Measurements from ENCODE around the gene PIGC. TPM values are rescaled to one million over a fixed set of nuclear protein-coding genes. Genes with fewer than 3 reads are reported as not detected.

The PIGC gene
- total RNA-seq (2012; rRNA removed), result 10.6 and 15.1 TPM in 2 replicates

DNA sequence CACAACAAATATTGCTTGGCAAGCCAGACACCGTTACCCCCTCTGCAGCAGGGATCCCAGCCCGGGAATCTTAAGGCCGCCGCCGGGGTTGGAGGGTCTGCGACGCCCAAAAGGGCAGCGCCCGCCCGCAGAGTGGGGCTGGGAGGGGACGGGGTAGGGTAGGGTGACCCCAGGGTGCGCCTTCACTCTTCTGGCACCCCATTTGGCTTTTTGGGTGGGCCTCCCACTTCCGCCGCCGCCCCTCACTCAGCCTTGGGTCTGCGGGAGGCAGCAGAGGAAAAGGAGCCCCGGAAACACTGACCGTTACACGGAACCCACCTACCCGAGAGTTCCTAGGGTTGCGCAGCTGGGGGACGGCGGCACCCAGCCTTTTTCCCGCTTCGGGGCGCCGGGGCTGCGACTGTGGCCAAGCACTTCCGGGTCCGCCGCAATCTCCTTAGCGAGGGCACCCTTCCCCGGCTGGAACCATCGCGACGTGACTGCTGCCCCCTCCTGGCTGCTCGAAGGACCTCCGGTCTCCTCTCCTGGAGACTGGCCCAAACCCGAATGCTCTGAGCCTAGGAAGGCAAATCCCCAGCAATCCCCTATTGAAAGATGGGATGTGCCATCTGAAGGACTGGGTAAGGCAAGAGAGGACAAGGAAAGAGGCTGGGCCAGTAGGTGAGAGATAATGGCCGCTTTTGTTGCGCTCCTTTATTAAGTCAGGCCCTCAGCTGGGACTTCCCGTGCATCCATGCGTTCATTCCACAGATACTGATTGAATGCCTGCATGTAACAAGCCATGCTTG is at the start of gene PIGC:
PIGC (minus strand) TSS at position 404 of the 788 bp plus-strand sequence. CDS start 1,447 bp downstream, outside the sequence.
- Histone ChIP-seq H3K36me3 (ENCODE audit: insufficient read depth, low read length) (peaks cover 15% of the 10 kb centered on the region), H3K27me3 (ENCODE audit: control insufficient read depth, insufficient read depth, low read length) (no peaks in the 10 kb centered on the region), H3K4me2 (ENCODE audit: low read length) (peak within 1 kb of the TSS; percentile 90), H3K4me3 (ENCODE audit: low read length) (peak within 1 kb of the TSS; percentile 91), H3K4me1 (ENCODE audit: control insufficient read depth, insufficient read depth, low read length) (peaks cover 3% of the 10 kb centered on the region), H3K9me3 (replicated peaks; ENCODE audit: low read length) (no peaks in the 10 kb centered on the region), H3K9ac (ENCODE audit: low read depth, low read length) (peak within 1 kb of the TSS; percentile 97)

DNA sequence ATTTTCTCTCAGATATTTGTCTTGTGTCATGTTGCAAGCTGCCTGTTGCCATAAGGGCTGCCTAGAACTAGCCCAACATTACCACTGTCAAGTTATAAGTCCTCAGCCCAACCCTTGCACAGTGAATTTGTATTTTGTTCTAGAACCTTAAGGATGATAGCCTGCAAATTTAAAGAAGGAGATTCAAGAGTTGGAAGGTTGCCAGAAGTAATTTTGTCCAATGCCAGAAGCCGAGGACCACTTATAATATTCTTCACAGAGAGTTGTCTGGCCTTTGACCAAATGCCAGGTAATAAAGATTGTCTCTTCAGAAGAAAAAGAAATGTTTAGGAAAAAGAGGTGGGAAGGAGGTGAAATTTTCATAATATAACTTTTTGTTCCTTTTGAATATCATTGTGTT is 48.6 kb upstream of the PIGC start:
- Histone ChIP-seq H3K4me1 (ENCODE audit: control insufficient read depth, insufficient read depth, low read length) (no peaks in the 10 kb centered on the region), H3K4me2 (ENCODE audit: low read length) (no peak overlapping the region), H3K27me3 (ENCODE audit: control insufficient read depth, insufficient read depth, low read length) (peaks cover 29% of the 10 kb centered on the region), H3K36me3 (ENCODE audit: insufficient read depth, low read length) (no peaks in the 10 kb centered on the region), H3K9me3 (replicated peaks; ENCODE audit: low read length) (no peaks in the 10 kb centered on the region), H3K9ac (ENCODE audit: low read depth, low read length) (no peak overlapping the region), H3K4me3 (ENCODE audit: low read length) (no peak overlapping the region)

DNA sequence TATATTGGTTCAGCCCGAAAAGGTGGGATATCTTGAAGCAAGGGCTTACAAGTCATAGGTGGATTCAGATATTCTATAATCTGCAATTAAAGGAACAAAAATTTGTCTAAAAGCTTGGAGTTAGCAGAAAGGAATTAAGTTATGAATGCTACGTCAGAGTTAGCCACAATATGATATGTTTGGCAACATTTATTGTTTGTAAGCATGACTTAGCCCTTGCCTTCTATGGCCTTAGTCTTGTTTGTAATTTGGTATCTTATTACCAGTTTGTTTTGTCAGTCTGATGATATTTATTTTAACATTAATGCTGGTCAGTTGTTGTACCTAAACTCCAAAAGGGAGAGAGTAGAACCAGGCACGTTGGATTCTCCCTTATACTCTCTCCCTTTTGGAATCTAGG is 46.0 kb upstream of the PIGC start:
- Histone ChIP-seq H3K4me3 (ENCODE audit: low read length) (no peak overlapping the region), H3K4me1 (ENCODE audit: control insufficient read depth, insufficient read depth, low read length) (no peaks in the 10 kb centered on the region), H3K9ac (ENCODE audit: low read depth, low read length) (no peak overlapping the region), H3K4me2 (ENCODE audit: low read length) (no peak overlapping the region), H3K27me3 (ENCODE audit: control insufficient read depth, insufficient read depth, low read length) (peaks cover 49% of the 10 kb centered on the region), H3K9me3 (replicated peaks; ENCODE audit: low read length) (no peaks in the 10 kb centered on the region), H3K36me3 (ENCODE audit: insufficient read depth, low read length) (no peaks in the 10 kb centered on the region)

DNA sequence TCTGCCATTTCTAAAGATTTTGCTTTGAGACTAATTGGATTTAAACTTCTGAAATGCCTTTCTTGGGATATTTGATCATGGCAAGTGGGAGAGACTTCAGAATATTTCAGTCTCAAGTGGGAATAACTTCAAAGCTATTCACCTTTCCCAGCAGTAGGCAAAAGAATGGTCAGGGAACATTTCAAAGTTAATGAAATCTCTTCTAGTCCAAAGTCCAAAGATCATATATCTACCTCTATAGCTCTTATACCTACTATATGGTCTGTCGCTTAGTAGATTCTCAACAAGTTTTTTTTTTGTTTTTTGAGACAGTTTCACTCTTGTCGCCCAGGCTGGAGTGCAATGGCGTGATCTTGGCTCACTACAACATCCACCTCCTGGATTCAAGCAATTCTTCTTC is 44.5 kb upstream of the PIGC start:
- H3K27me3 ChIP-seq (ENCODE audit: control insufficient read depth, insufficient read depth, low read length), result peaks cover 61% of the 10 kb centered on the region
- H3K4me3 ChIP-seq (ENCODE audit: low read length), result no peak overlapping the region
- no peak overlapping the region for H3K9ac ChIP-seq (ENCODE audit: low read depth, low read length)
- H3K4me2 ChIP-seq (ENCODE audit: low read length), result no peak overlapping the region
- H3K4me1 ChIP-seq (ENCODE audit: control insufficient read depth, insufficient read depth, low read length), result no peaks in the 10 kb centered on the region
- H3K9me3 ChIP-seq (replicated peaks; ENCODE audit: low read length), result no peaks in the 10 kb centered on the region
- H3K36me3 ChIP-seq (ENCODE audit: insufficient read depth, low read length), result no peaks in the 10 kb centered on the region

DNA sequence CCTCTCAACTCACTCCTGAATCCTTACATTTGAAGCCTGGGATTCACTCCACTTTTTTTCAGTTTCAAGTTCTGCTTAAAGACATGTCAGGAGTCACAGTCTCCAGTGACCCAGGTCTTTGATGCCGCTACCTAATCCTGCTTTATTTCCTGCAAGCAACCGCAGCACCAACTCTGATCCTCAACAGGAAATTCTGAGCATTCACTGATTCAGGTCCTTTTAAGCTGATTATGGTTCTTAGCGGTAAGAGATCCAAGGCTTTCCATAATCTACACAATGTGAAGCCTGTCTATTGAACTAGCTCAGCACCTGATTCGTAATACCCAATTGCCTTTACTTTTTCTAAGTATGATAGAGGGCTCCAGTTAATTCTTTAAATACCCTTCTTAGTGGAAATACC is 43.7 kb upstream of the PIGC start:
- Histone ChIP-seq H3K9ac (ENCODE audit: low read depth, low read length) (no peak overlapping the region), H3K4me3 (ENCODE audit: low read length) (no peak overlapping the region), H3K36me3 (ENCODE audit: insufficient read depth, low read length) (no peaks in the 10 kb centered on the region), H3K4me1 (ENCODE audit: control insufficient read depth, insufficient read depth, low read length) (no peaks in the 10 kb centered on the region), H3K9me3 (replicated peaks; ENCODE audit: low read length) (no peaks in the 10 kb centered on the region), H3K4me2 (ENCODE audit: low read length) (no peak overlapping the region), H3K27me3 (ENCODE audit: control insufficient read depth, insufficient read depth, low read length) (peaks cover 63% of the 10 kb centered on the region)

DNA sequence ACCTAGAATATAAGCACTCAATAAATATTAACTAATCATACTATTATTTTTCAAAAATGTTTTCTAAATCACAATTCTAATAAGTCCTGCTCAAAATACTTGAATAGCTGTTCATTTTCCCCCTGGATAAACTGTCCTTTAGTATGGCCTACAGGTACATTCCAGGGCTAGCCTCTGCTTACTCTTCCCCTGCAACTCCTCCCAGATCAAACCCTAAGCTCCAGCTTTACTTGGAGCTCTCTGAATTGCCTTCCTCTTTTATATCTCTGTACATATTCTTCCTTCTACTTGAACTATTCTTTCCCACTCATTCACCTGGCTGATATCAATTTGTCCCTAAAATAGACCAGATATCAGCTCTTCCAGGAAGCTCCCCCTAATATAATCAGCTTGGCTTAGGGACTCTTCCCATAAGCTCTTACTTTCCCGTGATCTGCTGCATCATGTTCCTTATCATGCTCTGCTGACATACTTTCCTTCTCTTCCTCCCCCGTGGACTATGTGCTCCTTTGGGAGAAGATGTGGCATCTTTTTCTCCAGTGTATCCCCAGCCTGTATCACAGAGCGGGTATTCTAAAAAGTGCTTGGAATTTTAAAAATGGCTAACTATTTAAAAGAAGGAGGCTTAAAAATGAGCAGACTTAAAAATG is 43.1 kb upstream of the PIGC start:
- no peaks in the 10 kb centered on the region for H3K9me3 ChIP-seq (replicated peaks; ENCODE audit: low read length)
- no peaks in the 10 kb centered on the region for H3K36me3 ChIP-seq (ENCODE audit: insufficient read depth, low read length)
- H3K4me2 ChIP-seq (ENCODE audit: low read length), result no peak overlapping the region
- H3K9ac ChIP-seq (ENCODE audit: low read depth, low read length), result no peak overlapping the region
- H3K4me1 ChIP-seq (ENCODE audit: control insufficient read depth, insufficient read depth, low read length), result no peaks in the 10 kb centered on the region
- H3K4me3 ChIP-seq (ENCODE audit: low read length), result no peak overlapping the region
- peaks cover 63% of the 10 kb centered on the region for H3K27me3 ChIP-seq (ENCODE audit: control insufficient read depth, insufficient read depth, low read length)

DNA sequence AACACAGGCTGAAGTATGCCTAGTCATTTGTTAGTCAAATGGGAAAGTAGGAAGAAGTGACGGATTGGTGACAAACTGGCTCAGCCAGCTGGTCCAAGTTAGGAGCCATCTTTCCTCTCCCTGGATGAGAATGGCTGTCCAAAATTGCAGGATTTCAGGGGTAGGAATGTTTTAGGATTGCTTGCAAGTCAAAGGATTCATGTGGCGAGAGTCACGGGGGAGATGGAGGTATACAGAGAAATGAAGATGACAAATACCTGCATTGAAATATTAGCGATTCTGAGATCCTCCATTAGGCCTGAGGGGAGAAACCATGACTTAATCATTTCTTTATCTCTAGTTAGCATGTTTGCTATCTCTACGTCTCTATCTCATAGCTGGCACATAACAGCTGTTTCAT is 41.8 kb upstream of the PIGC start:
- Histone ChIP-seq H3K4me2 (ENCODE audit: low read length) (no peak overlapping the region), H3K9me3 (replicated peaks; ENCODE audit: low read length) (no peaks in the 10 kb centered on the region), H3K27me3 (ENCODE audit: control insufficient read depth, insufficient read depth, low read length) (peaks cover 53% of the 10 kb centered on the region)

DNA sequence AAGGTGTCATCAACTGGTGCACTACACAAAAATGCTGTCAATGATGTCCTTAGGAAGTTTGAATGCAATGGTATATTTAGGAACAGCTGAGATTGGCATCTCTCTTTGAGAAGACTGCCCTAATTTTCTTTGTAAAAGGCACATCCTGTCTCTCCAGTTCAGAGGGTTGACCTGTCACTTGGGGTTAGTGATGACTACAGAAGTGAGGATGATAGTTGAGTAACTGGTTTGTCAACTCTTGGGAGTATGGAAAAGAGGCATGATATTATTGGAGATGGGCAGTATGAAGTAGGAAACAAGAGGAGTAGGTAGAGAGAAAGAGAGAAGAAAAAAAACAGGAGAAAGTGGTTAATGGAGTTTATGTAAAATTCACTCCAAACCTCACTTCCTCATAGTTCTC is 40.4 kb upstream of the PIGC start:
- Histone ChIP-seq H3K4me2 (ENCODE audit: low read length) (no peak overlapping the region), H3K9ac (ENCODE audit: low read depth, low read length) (no peak overlapping the region), H3K4me3 (ENCODE audit: low read length) (no peak overlapping the region), H3K9me3 (replicated peaks; ENCODE audit: low read length) (no peaks in the 10 kb centered on the region), H3K4me1 (ENCODE audit: control insufficient read depth, insufficient read depth, low read length) (no peaks in the 10 kb centered on the region), H3K36me3 (ENCODE audit: insufficient read depth, low read length) (no peaks in the 10 kb centered on the region), H3K27me3 (ENCODE audit: control insufficient read depth, insufficient read depth, low read length) (peaks cover 53% of the 10 kb centered on the region)

More for the DNA sequence above, 41.8 kb upstream of the PIGC start:
- no peak overlapping the region for H3K9ac ChIP-seq (ENCODE audit: low read depth, low read length)
- no peaks in the 10 kb centered on the region for H3K36me3 ChIP-seq (ENCODE audit: insufficient read depth, low read length)
- H3K4me3 ChIP-seq (ENCODE audit: low read length), result no peak overlapping the region
- H3K4me1 ChIP-seq (ENCODE audit: control insufficient read depth, insufficient read depth, low read length), result no peaks in the 10 kb centered on the region

DNA sequence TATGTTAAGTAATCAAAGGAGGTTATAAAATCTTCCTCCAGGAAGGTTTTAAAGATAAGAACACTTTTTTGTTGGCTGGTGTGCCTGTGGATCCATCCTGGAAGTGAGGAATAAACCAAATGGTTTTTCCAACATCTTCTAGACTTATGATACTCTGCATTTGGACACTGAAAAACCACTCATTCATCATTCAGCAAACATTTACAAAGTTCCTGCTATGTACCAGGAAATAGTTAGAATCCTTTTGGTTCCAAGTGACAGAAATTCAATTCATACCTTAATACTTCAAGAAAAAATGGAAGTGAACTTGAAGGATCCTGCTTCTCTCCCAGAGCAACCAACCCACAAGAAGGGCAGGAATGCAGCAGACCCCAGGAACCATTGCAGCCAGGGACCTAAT is 39.6 kb upstream of the PIGC start:
- no peak overlapping the region for H3K4me3 ChIP-seq (ENCODE audit: low read length)
- H3K27me3 ChIP-seq (ENCODE audit: control insufficient read depth, insufficient read depth, low read length), result peaks cover 51% of the 10 kb centered on the region
- no peaks in the 10 kb centered on the region for H3K36me3 ChIP-seq (ENCODE audit: insufficient read depth, low read length)
- no peak overlapping the region for H3K4me2 ChIP-seq (ENCODE audit: low read length)
- no peak overlapping the region for H3K9ac ChIP-seq (ENCODE audit: low read depth, low read length)
- no peaks in the 10 kb centered on the region for H3K4me1 ChIP-seq (ENCODE audit: control insufficient read depth, insufficient read depth, low read length)
- H3K9me3 ChIP-seq (replicated peaks; ENCODE audit: low read length), result no peaks in the 10 kb centered on the region

DNA sequence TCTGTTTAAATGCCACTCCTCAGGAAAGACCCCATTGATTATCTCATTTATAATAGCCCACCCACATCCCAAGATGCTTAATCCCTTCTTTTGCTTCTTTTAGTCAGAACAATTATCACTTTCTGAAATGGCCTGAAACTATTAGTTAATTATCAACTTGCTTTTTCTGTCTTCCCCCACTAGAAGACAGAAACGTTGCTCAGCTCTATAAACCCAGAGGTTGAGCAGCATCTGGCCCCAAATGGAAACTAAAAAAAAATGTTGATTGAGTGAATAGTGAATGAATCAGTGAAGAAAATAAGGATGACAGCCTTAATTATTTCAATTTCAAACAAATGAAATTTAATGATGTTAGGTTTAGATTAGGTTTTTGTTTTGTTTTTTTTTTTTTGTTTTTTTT is 38.2 kb upstream of the PIGC start:
- H3K4me3 ChIP-seq (ENCODE audit: low read length), result no peak overlapping the region
- no peaks in the 10 kb centered on the region for H3K4me1 ChIP-seq (ENCODE audit: control insufficient read depth, insufficient read depth, low read length)
- peaks cover 37% of the 10 kb centered on the region for H3K27me3 ChIP-seq (ENCODE audit: control insufficient read depth, insufficient read depth, low read length)
- no peaks in the 10 kb centered on the region for H3K9me3 ChIP-seq (replicated peaks; ENCODE audit: low read length)
- no peaks in the 10 kb centered on the region for H3K36me3 ChIP-seq (ENCODE audit: insufficient read depth, low read length)
- no peak overlapping the region for H3K9ac ChIP-seq (ENCODE audit: low read depth, low read length)
- H3K4me2 ChIP-seq (ENCODE audit: low read length), result no peak overlapping the region

DNA sequence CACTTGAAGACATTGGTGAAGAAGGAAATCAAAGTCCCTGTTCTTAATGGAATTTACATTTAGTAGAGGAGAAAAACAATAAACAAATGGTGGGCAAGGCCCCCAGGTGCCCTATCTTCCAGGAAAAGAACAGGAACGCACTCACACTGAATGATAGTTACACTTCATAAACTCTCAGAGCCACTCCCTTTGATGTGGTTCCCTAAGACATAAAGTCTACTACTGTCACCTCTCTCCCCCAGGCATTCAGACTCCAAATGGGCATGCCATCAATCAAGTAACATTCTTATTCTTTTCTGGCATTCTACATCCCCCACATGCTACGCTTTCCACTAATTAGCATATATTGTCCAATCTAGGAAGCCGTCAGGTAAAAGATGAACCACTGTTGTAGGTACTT is 36.6 kb upstream of the PIGC start:
- Histone ChIP-seq H3K9ac (ENCODE audit: low read depth, low read length) (no peak overlapping the region), H3K4me2 (ENCODE audit: low read length) (no peak overlapping the region), H3K4me3 (ENCODE audit: low read length) (no peak overlapping the region)

DNA sequence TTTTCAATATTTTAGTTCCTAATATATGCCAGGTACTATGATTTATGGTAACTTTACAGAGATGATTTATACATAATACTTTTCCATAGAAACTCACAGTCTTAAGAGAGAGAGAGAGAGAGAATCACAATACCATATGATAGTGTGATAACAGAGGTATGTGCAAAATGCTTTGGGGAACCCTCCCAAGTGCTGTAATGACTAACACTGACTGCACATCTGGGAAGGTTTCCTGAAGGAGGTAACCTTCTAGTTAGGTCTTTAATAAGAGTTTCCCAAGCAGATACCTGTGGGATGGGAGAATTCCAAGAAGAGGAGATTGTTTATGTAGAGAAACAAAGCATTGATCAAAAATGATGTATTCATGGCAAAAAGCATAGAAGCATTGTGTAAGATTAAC is 34.6 kb upstream of the PIGC start:
- Histone ChIP-seq H3K27me3 (ENCODE audit: control insufficient read depth, insufficient read depth, low read length) (peaks cover 10% of the 10 kb centered on the region), H3K4me1 (ENCODE audit: control insufficient read depth, insufficient read depth, low read length) (no peaks in the 10 kb centered on the region), H3K9ac (ENCODE audit: low read depth, low read length) (no peak overlapping the region), H3K4me3 (ENCODE audit: low read length) (no peak overlapping the region), H3K4me2 (ENCODE audit: low read length) (no peak overlapping the region), H3K9me3 (replicated peaks; ENCODE audit: low read length) (no peaks in the 10 kb centered on the region), H3K36me3 (ENCODE audit: insufficient read depth, low read length) (no peaks in the 10 kb centered on the region)

More for the DNA sequence above, 36.6 kb upstream of the PIGC start:
- Histone ChIP-seq H3K9me3 (replicated peaks; ENCODE audit: low read length) (no peaks in the 10 kb centered on the region), H3K4me1 (ENCODE audit: control insufficient read depth, insufficient read depth, low read length) (no peaks in the 10 kb centered on the region), H3K36me3 (ENCODE audit: insufficient read depth, low read length) (no peaks in the 10 kb centered on the region), H3K27me3 (ENCODE audit: control insufficient read depth, insufficient read depth, low read length) (peaks cover 22% of the 10 kb centered on the region)

All from skeletal muscle satellite cell (primary cell).